Measurements from ENCODE around the gene IFFO2. TPM values are rescaled to one million over a fixed set of nuclear protein-coding genes. Genes with fewer than 3 reads are reported as not detected.

IFFO2 gene
- total RNA-seq, 3 donors from 2014 or later = 5.8 to 35.3 (median 34.4) TPM

DNA sequence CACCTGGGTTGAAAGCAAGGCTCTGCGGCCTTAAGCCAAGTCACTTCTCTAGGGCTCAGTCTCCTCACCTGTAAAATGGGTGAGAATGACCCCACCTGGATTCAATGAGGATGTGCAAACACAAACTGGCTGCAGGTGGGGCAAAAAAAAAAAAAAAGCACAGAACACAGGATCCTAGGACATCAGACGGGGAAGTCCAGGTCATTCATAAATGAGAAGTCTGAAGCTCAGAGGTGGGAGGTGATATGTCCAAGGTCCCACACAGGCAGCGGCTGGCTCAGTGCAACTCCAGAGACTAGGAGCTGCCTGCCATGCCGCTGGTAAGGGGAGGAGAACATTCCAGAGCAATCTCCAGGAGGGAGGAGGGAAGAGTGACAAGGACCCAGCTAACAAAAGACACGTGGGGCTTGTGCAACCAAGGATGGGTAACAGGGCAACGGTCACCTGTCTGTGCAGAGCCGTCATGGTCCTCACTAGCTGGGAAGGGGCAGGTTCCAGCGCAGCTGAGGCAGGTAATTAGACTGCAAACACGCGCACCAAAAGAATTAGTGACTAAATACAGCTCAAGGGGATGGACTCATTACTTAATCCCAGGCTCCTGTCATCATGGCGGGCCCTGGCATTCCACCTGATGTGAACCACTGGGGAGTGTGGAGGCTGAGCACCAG lies 19.5 kb downstream of the IFFO2 start:
- DNase-seq (ENCODE audit: low spot score in 2 of 2) = no peak
- H3K27me3 ChIP-seq = no peaks in the 10 kb centered on the region
- no peak overlapping the region for H3K4me3 ChIP-seq
- H3K36me3 ChIP-seq = no peaks in the 10 kb centered on the region
- no peaks in the 10 kb centered on the region for H3K9me3 ChIP-seq
- intact Hi-C loops (cut with DNase I; ENCODE audit: low total_unique reads) = no loop called here
- TF ChIP-seq, protein P1, sequence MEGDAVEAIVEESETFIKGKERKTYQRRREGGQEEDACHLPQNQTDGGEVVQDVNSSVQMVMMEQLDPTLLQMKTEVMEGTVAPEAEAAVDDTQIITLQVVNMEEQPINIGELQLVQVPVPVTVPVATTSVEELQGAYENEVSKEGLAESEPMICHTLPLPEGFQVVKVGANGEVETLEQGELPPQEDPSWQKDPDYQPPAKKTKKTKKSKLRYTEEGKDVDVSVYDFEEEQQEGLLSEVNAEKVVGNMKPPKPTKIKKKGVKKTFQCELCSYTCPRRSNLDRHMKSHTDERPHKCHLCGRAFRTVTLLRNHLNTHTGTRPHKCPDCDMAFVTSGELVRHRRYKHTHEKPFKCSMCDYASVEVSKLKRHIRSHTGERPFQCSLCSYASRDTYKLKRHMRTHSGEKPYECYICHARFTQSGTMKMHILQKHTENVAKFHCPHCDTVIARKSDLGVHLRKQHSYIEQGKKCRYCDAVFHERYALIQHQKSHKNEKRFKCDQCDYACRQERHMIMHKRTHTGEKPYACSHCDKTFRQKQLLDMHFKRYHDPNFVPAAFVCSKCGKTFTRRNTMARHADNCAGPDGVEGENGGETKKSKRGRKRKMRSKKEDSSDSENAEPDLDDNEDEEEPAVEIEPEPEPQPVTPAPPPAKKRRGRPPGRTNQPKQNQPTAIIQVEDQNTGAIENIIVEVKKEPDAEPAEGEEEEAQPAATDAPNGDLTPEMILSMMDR (IDR thresholded peaks at IDR 0.05) = no peak
- TF ChIP-seq POLR2A (IDR thresholded peaks at IDR 0.05) (no peak), POLR2AphosphoS5 (IDR thresholded peaks at IDR 0.05) (no peak)
- H3K4me1 ChIP-seq = peaks cover 8 to 25% of the 10 kb centered on the region in 2 donors
- H3K27ac ChIP-seq = peak overlapping the region in 1 of 2 donors; percentile 3

DNA sequence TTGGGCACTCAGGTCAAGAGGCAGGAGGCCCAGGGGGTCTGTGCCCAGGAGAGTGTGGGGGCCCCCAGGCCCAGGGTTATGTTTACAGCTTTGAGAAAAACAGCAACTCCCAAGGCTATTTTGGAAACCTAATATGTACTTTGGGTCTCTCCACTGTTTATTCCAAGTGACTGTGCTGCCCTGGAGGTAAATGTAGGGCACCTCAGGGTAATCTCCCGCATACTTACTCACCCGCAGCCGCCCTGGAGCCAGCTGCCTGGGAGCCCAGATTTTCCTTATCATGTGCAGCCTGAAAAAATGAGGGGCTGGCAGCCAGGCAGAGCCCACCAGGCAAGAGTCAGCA lies 20.0 kb downstream of the IFFO2 start:
- H3K4me1 ChIP-seq = peaks cover 7 to 20% of the 10 kb centered on the region in 2 donors
- H3K27me3 ChIP-seq = no peaks in the 10 kb centered on the region
- H3K27ac ChIP-seq = peak overlapping the region in 1 of 2 donors; percentile 3
- DNase-seq (ENCODE audit: low spot score in 2 of 2) = no peak
- no peaks in the 10 kb centered on the region for H3K36me3 ChIP-seq
- no peak for TF ChIP-seq POLR2A (IDR thresholded peaks at IDR 0.05)
- TF ChIP-seq POLR2AphosphoS5 (IDR thresholded peaks at IDR 0.05) = no peak
- TF ChIP-seq, protein P1 (IDR thresholded peaks at IDR 0.05) = no peak
- no peaks in the 10 kb centered on the region for H3K9me3 ChIP-seq
- H3K4me3 ChIP-seq = no peak overlapping the region
- intact Hi-C loops (cut with DNase I; ENCODE audit: low total_unique reads) = no loop called here

DNA sequence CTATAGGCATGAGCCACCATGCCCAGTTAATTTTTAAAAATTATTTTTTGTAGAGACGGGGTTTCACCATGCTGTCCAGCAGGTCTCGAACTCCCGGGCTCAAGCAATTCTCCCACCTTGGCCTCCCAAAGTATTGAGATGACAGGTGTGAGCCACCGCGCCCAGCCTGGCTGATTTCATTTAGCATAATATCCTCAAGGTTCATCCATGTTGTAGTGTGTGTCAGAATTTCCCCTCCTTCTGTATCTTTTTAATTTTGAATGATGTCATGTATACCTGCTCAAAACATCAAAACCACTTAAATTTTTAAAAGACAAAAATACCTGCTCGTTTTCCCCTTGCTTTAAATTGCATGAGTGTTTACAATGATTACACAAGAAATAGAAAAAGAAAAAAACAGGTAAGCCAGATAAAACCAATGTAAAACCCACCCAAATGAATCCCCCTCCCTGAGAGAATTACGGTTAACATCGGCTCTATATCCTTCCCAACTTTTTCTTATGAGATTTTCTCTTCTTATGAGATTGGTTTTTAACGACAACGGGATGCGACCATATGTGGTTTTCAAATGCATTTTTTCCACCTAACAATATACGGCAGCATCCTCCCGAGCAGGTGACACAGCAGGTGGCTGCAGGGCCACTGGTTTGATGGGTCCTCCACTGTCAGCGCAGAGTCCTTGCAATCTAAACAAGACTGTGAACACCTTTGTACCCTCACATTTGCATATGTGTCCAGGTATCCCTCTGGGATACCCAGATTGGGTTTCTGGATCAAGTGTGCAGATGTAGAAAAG lies 22.1 kb downstream of the IFFO2 start:
- intact Hi-C loops (cut with DNase I; ENCODE audit: low total_unique reads) = no loop called here
- TF ChIP-seq, protein P1 (IDR thresholded peaks at IDR 0.05) = no peak
- TF ChIP-seq POLR2AphosphoS5 (IDR thresholded peaks at IDR 0.05) (no peak), POLR2A (IDR thresholded peaks at IDR 0.05) (no peak)
- Histone ChIP-seq H3K9me3 (no peaks in the 10 kb centered on the region), H3K4me3 (no peak overlapping the region), H3K4me1 (peaks cover 0 to 11% of the 10 kb centered on the region in 2 donors), H3K36me3 (no peaks in the 10 kb centered on the region), H3K27me3 (no peaks in the 10 kb centered on the region), H3K27ac (no peak overlapping the region)
- DNase-seq (ENCODE audit: low spot score in 2 of 2) = no peak

DNA sequence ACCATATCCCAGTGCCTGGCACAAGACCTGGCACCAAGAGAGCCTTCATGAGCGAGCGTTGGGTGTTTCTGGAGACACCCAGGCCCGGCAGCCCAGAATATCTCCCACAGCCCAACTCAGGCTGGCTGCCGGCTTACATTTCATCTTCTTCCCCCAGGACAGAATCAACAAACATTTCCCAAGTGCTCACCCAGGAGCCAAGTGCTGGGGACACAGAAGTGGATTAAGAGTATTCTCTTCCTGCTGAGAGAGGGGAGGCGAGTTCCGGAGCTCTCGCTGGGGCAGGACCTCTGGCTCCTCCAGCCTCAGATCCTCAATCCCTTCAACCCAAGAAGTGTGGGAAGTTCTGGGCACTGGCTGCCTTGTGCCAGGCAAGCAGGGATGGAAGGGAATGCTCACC lies 23.6 kb downstream of the IFFO2 start:
- peaks cover 9 to 11% of the 10 kb centered on the region in 2 donors for H3K4me1 ChIP-seq
- TF ChIP-seq POLR2A (IDR thresholded peaks at IDR 0.05) (no peak), POLR2AphosphoS5 (IDR thresholded peaks at IDR 0.05) (no peak)
- TF ChIP-seq, protein P1 (IDR thresholded peaks at IDR 0.05) = no peak
- no peaks in the 10 kb centered on the region for H3K9me3 ChIP-seq
- intact Hi-C loops (cut with DNase I; ENCODE audit: low total_unique reads) = no loop called here
- no peak for DNase-seq (ENCODE audit: low spot score in 2 of 2)
- H3K36me3 ChIP-seq = no peaks in the 10 kb centered on the region
- peak overlapping the region; percentile 41 to 83 for H3K27ac ChIP-seq
- no peaks in the 10 kb centered on the region for H3K27me3 ChIP-seq
- peak overlapping the region in 1 of 3 donors; percentile 22 for H3K4me3 ChIP-seq

DNA sequence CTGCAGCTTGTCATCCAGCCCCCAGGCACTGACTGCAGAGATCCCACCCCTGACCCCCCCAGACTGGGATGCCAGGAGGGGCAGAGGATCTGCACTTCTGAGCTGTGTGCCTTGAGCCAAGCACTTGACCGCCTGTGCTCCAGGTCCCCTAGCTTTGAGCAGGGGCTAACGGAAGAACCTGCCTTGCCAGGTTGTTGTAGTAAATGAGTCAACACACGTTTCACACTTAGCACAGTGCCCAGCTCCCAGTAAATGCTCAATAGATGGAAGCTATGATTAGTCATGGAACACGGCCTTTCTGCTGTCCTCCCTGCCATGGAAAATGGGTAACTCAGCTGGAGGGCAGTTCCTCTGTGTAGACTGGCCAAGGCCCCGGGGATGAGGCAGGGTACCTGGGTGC lies 24.1 kb downstream of the IFFO2 start:
- no peaks in the 10 kb centered on the region for H3K27me3 ChIP-seq
- TF ChIP-seq, protein P1 (IDR thresholded peaks at IDR 0.05) = no peak
- H3K4me1 ChIP-seq = peaks cover 13% of the 10 kb centered on the region in 2 donors
- H3K4me3 ChIP-seq = peak overlapping the region in 1 of 3 donors; percentile 22
- intact Hi-C loops (cut with DNase I; ENCODE audit: low total_unique reads) = no loop called here
- no peaks in the 10 kb centered on the region for H3K36me3 ChIP-seq
- H3K9me3 ChIP-seq = no peaks in the 10 kb centered on the region
- DNase-seq (ENCODE audit: low spot score in 2 of 2) = no peak
- peak overlapping the region; percentile 41 to 83 for H3K27ac ChIP-seq
